Measurements from ENCODE around the gene TDRD1. TPM values are rescaled to one million over a fixed set of nuclear protein-coding genes. Genes with fewer than 3 reads are reported as not detected.

TDRD1 gene
- total RNA-seq, 1 donor from 2014 or later = 0.53 TPM

GRCh38 chr10:114215033-114215432, 35.9 kb downstream of the TDRD1 start:
- H3K27me3 ChIP-seq = no peaks in the 10 kb centered on the region
- no peaks in the 10 kb centered on the region for H3K36me3 ChIP-seq
- H3K4me1 ChIP-seq = no peaks in the 10 kb centered on the region
- no peak for TF ChIP-seq CTCF (IDR thresholded peaks at IDR 0.05)
- intact Hi-C loops (cut with DNase I) = no loop called here
- H3K27ac ChIP-seq = no peak overlapping the region
- no peaks in the 10 kb centered on the region for H3K9me3 ChIP-seq
- no peak overlapping the region for H3K4me3 ChIP-seq
- no peak for DNase-seq (ENCODE audit: low spot score in 2 of 2)

GRCh38 chr10:114220281-114220680, 41.1 kb downstream of the TDRD1 start:
- Histone ChIP-seq H3K4me1 (no peaks in the 10 kb centered on the region), H3K36me3 (no peaks in the 10 kb centered on the region), H3K9me3 (no peaks in the 10 kb centered on the region), H3K27me3 (no peaks in the 10 kb centered on the region), H3K27ac (no peak overlapping the region), H3K4me3 (no peak overlapping the region)
- intact Hi-C loops (cut with DNase I) = no loop called here
- no peak for TF ChIP-seq CTCF (IDR thresholded peaks at IDR 0.05)
- DNase-seq (ENCODE audit: low spot score in 2 of 2) = no peak

- no peak for TF ChIP-seq CTCF (IDR thresholded peaks at IDR 0.05)
- intact Hi-C loops (cut with DNase I) = no loop called here
- Histone ChIP-seq H3K27ac (no peak overlapping the region), H3K4me1 (no peaks in the 10 kb centered on the region), H3K9me3 (no peaks in the 10 kb centered on the region), H3K27me3 (no peaks in the 10 kb centered on the region), H3K4me3 (no peak overlapping the region), H3K36me3 (no peaks in the 10 kb centered on the region)
- DNase-seq (ENCODE audit: low spot score in 2 of 2) = no peak
These were observed 42.1 kb downstream of the TDRD1 start for GRCh38 chr10:114221235-114221634.

- DNase-seq (ENCODE audit: low spot score in 2 of 2) = no peak
- Histone ChIP-seq H3K9me3 (no peaks in the 10 kb centered on the region), H3K27me3 (no peaks in the 10 kb centered on the region), H3K36me3 (no peaks in the 10 kb centered on the region), H3K4me1 (no peaks in the 10 kb centered on the region), H3K27ac (no peak overlapping the region), H3K4me3 (no peak overlapping the region)
- TF ChIP-seq CTCF (IDR thresholded peaks at IDR 0.05) = no peak
- intact Hi-C loops (cut with DNase I) = no loop called here
These were observed 43.9 kb downstream of the TDRD1 start for GRCh38 chr10:114223066-114223465.

DNA sequence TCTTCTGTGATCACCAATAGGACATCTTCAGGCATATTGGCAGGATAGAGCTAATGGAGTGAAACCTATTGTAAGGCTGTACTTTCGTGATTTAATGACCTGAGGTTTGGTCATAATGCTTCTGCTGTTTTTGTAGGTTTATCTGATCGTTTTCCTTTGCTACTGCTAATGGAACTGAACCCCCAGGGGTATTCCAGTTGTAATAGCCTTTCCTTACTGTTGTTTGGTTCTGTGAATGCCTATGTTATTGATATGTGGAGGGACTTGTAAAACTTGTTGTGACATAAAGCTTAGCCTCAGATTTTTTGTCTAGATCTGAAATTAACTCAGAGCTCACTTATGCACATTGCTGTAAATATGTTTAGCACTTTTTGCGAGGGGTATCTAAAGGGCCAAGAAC, 49.0 kb downstream of the TDRD1 start:
- H3K9me3 ChIP-seq = no peaks in the 10 kb centered on the region
- DNase-seq (ENCODE audit: low spot score in 2 of 2) = no peak

More for the DNA sequence above, 49.0 kb downstream of the TDRD1 start:
- H3K36me3 ChIP-seq = no peaks in the 10 kb centered on the region
- no peak overlapping the region for H3K27ac ChIP-seq
- H3K4me3 ChIP-seq = no peak overlapping the region
- intact Hi-C loops (cut with DNase I) = no loop called here
- TF ChIP-seq CTCF (IDR thresholded peaks at IDR 0.05) = no peak
- H3K4me1 ChIP-seq = no peaks in the 10 kb centered on the region
- H3K27me3 ChIP-seq = no peaks in the 10 kb centered on the region
